IMR-90 (cell line): ENCODE data around the gene ABAT.

Experiments
- CEBPB ChIP-seq: IDR thresholded peaks from 2 replicates; pipeline ENCODE4 v1.6.1; 2012; ENCODE audit warnings: low read depth, low read length, improper control_type of control experiment
- CTCF ChIP-seq: conservative IDR thresholded peaks from 2 replicates; pipeline ENCODE4 v1.5.1; 2012; ENCODE audit warnings: mild to moderate bottlenecking, low read depth, low read length, improper control_type of control experiment
- ELK1 ChIP-seq: fragments of 150-350 bp; IDR thresholded peaks from 2 replicates; pipeline ENCODE4 v1.6.1; 2016; ENCODE audit warnings: low read depth, mild to moderate bottlenecking, low read length, moderate library complexity, borderline replicate concordance
- MAFK ChIP-seq: IDR thresholded peaks from 2 replicates; pipeline ENCODE4 v1.6.1; 2012; ENCODE audit warnings: low read depth, low read length, improper control_type of control experiment
- MAZ ChIP-seq: IDR thresholded peaks from 2 replicates; pipeline ENCODE4 v1.6.1; 2012; ENCODE audit warnings: low read depth, mild to moderate bottlenecking, low read length, improper control_type of control experiment, moderate library complexity, borderline replicate concordance
- MXI1 ChIP-seq: IDR thresholded peaks from 2 replicates; pipeline ENCODE4 v1.6.1; 2012; ENCODE audit warnings: low read depth, mild to moderate bottlenecking, low read length, moderate library complexity, borderline replicate concordance
- POLR2A ChIP-seq: IDR thresholded peaks from 2 replicates; pipeline ENCODE4 v1.6.1; 2012; ENCODE audit warnings: mild to moderate bottlenecking, low read depth, low read length
- RAD21 ChIP-seq: IDR thresholded peaks from 2 replicates; pipeline ENCODE4 v1.6.1; 2012; ENCODE audit warnings: low read length, improper control_type of control experiment
- RCOR1 ChIP-seq: IDR thresholded peaks from 2 replicates; pipeline ENCODE4 v1.6.1; 2012; ENCODE audit warnings: mild to moderate bottlenecking, low read length, improper control_type of control experiment; ENCODE audit not compliant: insufficient replicate concordance
- RFX5 ChIP-seq: IDR thresholded peaks from 2 replicates; pipeline ENCODE4 v1.8.0; 2012; ENCODE audit warnings: low read depth, mild to moderate bottlenecking, low read length, moderate library complexity
- SMC3 ChIP-seq: fragments of 150-350 bp; IDR thresholded peaks from 2 replicates; pipeline ENCODE4 v1.6.1; 2016; ENCODE audit warnings: low read depth, mild to moderate bottlenecking, antibody characterized with exemption, low read length, moderate library complexity
- USF2 ChIP-seq: fragments of 150-350 bp; IDR thresholded peaks from 2 replicates; pipeline ENCODE4 v1.6.1; 2017; ENCODE audit warnings: mild to moderate bottlenecking, antibody characterized with exemption, low read length, low read depth

GRCh38 chr16:8669481-8669880, 4.9 kb upstream of the ABAT start:
- TF ChIP-seq POLR2A (no peak), CTCF (no peak), RCOR1 (no peak), RAD21 (no peak), ELK1 (no peak), MXI1 (no peak), MAZ (no peak), USF2 (no peak), CEBPB (no peak), MAFK (no peak), SMC3 (no peak), RFX5 (no peak)
